AG04450 (cell line): ENCODE data around the gene KANK2. TPM values are rescaled to one million over a fixed set of nuclear protein-coding genes. Genes with fewer than 3 reads are reported as not detected.

Experiments used
- CTCF ChIA-PET: fragments of 300-600, 350-600 bp; formaldehyde crosslinking; extraction: SDS; loops from one replicate; lab custom pipeline; 2022; ENCODE audit warnings: antibody characterized with exemption, inconsistent platforms; lab: Charles Lee
- POLR2A ChIA-PET: fragments of 350-600 bp; formaldehyde crosslinking; extraction: SDS; loops from one replicate; lab custom pipeline; 2021; ENCODE audit warnings: antibody characterized with exemption, inconsistent platforms; lab: Yijun Ruan, JAX
- DNase-seq: peaks from one replicate; pipeline ENCODE4 v3.0.0-alpha.2; 2011; ENCODE audit warnings: low read depth, low spot score
- H3K27ac ChIP-seq: one replicate; pipeline ENCODE4 v1.5.1; 2012; ENCODE audit warnings: low read depth, low read length, control low read depth
- H3K27me3 ChIP-seq: one replicate; pipeline ENCODE4 v1.6.0; 2012; ENCODE audit warnings: low read length; ENCODE audit not compliant: control insufficient read depth, insufficient read depth
- H3K4me3 ChIP-seq: 2 replicates; pipeline ENCODE4 v1.5.1; 2011; ENCODE audit warnings: mild to moderate bottlenecking, low read depth, low read length, control low read depth
- H3K9me3 ChIP-seq: 2 replicates; pipeline ENCODE4 v1.5.1; 2012; ENCODE audit warnings: low read length; ENCODE audit not compliant: control insufficient read depth, insufficient read depth
- CTCF ChIP-seq: IDR thresholded peaks from 2 replicates; pipeline ENCODE4 v1.5.1; 2011; ENCODE audit warnings: low read depth, low read length, control low read depth, inconsistent platforms
- polyA plus RNA-seq: library from polyadenylated mRNA; depleted of rRNA; stranded (reverse); fragments of >200 nt; gene quantifications from 2 replicates; pipeline ENCODE4 v1.2.3, GENCODE V29; 2011

Gene KANK2
- polyA plus RNA-seq, 1 experiment, result 83.2 TPM

- CTCF ChIA-PET, result interaction anchor here (0.6 to 2.9 kb wide), 5 partner anchors 52 to 80 kb away, joined by 3 to 16 read pairs (median 5); no protein-coding TSS in a partner anchor
Measured at GRCh38 chr19:11205939-11206570, 8.7 kb upstream of the KANK2 start.

GRCh38 chr19:11204943-11205349, 7.6 kb upstream of the KANK2 start:
- CTCF ChIA-PET, result interaction anchor here (0.6 to 2.9 kb wide), 7 partner anchors 51 to 79 kb away, joined by 3 to 49 read pairs (median 5); no protein-coding TSS in a partner anchor

More at GRCh38 chr19:11205939-11206570, 8.7 kb upstream of the KANK2 start:
- Histone ChIP-seq H3K27me3 (no peaks in the 10 kb centered on the region), H3K9me3 (no peaks in the 10 kb centered on the region), H3K27ac (no peak overlapping the region), H3K4me3 (no peak overlapping the region)
- no peak for TF ChIP-seq CTCF
- DNase-seq, result no peak
- POLR2A ChIA-PET, result no interaction called here

GRCh38 chr19:11204076-11204602, 6.8 kb upstream of the KANK2 start:
- ChIA-PET POLR2A (interaction anchor here (0.5 kb wide), 1 partner anchor 39 kb away, joined by 3 read pairs; no protein-coding TSS in a partner anchor), CTCF (interaction anchor here (0.8 to 2.3 kb wide), 7 partner anchors 12 to 168 kb away, joined by 3 to 49 read pairs (median 7); no protein-coding TSS in a partner anchor)
- TF ChIP-seq CTCF, result no peak
- H3K27ac ChIP-seq, result peak overlapping the region; percentile 31
- DNase-seq, result no peak
- no peak overlapping the region for H3K4me3 ChIP-seq
- H3K9me3 ChIP-seq, result no peaks in the 10 kb centered on the region
- no peaks in the 10 kb centered on the region for H3K27me3 ChIP-seq

More at GRCh38 chr19:11204943-11205349, 7.6 kb upstream of the KANK2 start:
- H3K27me3 ChIP-seq, result no peaks in the 10 kb centered on the region
- no peaks in the 10 kb centered on the region for H3K9me3 ChIP-seq
- H3K27ac ChIP-seq, result no peak overlapping the region
- TF ChIP-seq CTCF, result no peak
- POLR2A ChIA-PET, result interaction anchor here (0.7 kb wide), 1 partner anchor 15 kb away, joined by 4 read pairs; no protein-coding TSS in a partner anchor
- no peak overlapping the region for H3K4me3 ChIP-seq
- no peak for DNase-seq

GRCh38 chr19:11203194-11204075, 6.1 kb upstream of the KANK2 start:
- peak; percentile 87 for TF ChIP-seq CTCF
- Histone ChIP-seq H3K4me3 (no peak overlapping the region), H3K27me3 (no peaks in the 10 kb centered on the region), H3K27ac (peak overlapping the region; percentile 73), H3K9me3 (no peaks in the 10 kb centered on the region)
- POLR2A ChIA-PET, result no interaction called here
- peak; percentile 30 for DNase-seq
- CTCF ChIA-PET, result interaction anchor here (0.5 to 2.3 kb wide), 13 partner anchors 11 to 313 kb away, joined by 3 to 49 read pairs (median 4); no protein-coding TSS in a partner anchor
